ENCODE results near the gene LINC00632.

Gene LINC00632

DNA sequence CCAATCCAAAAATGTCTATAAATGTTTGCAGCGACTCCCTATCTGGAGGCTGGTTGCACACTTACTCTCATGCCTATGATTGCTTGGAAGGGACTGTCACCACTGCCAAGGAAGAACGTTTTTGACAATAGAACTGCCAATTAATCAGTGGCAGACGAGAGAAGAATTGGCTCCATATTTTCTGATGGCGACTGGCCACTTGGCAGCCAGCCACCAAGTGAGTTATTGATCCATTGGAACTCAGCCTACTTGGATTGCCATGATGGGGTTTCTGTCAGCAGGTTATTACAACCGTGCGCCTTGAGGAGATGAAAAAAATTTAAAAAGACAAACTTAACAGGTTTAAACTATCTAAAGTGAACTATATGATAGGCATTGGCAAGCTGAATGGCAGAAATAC, 47.4 kb downstream of the LINC00632 start:
- in situ Hi-C loops (cut with HindIII; ENCODE audit: low pct_ligation_motif_present, low pct_unique_long_range_greater_than_20kb, low sequenced_read_pairs), result no loop called here
- DNase-seq, result no peak

DNA sequence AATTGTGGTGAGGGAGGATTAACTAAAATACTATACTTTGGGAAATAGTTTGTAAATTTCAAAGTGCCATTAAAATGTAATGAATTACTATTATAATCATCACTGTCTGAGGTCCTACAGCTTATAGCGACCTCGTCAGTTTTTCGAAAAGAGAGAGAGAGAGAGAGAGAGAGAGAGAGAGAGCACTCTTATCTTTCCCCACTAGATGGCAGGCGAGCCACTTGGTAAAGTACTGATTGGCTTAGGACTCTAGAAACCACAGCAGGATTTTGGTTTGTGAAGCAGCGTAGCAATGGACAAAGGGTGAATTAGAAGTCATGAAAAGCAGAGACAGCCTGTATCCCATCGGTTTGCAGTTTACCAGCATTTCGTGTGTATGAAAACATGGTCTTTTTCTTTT, 52.5 kb downstream of the LINC00632 start:
- in situ Hi-C loops (cut with HindIII; ENCODE audit: low pct_ligation_motif_present, low pct_unique_long_range_greater_than_20kb, low sequenced_read_pairs), result no loop called here
- DNase-seq, result peak; percentile 29

DNA sequence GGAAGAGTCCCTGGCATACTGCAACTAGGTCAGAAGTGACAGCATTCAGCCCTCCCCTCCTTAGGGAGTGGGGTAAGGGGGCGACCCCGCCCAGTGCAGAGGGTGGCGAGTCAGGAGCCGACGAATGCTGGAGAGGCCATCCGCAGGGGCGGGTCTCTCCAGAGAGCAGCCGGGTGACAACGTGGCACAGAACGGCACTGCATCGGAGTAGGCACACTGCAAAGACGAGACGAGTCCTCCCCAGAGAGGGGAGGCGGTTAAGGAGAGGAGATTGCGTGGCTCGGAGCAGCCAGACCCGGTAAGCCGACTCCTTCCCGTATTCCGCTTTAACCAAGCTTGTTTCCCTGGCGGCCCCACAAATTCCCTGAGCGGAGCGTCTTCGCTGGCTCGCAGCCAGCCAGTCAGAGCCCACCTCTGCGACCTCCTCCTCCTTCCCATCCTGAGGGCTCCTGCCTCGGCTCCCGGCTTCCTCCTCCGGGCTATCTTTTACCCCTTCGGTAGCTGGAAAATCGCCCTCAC, 54.9 kb downstream of the LINC00632 start:
- DNase-seq, result no peak
- in situ Hi-C loops (cut with HindIII; ENCODE audit: low pct_ligation_motif_present, low pct_unique_long_range_greater_than_20kb, low sequenced_read_pairs), result no loop called here

DNA sequence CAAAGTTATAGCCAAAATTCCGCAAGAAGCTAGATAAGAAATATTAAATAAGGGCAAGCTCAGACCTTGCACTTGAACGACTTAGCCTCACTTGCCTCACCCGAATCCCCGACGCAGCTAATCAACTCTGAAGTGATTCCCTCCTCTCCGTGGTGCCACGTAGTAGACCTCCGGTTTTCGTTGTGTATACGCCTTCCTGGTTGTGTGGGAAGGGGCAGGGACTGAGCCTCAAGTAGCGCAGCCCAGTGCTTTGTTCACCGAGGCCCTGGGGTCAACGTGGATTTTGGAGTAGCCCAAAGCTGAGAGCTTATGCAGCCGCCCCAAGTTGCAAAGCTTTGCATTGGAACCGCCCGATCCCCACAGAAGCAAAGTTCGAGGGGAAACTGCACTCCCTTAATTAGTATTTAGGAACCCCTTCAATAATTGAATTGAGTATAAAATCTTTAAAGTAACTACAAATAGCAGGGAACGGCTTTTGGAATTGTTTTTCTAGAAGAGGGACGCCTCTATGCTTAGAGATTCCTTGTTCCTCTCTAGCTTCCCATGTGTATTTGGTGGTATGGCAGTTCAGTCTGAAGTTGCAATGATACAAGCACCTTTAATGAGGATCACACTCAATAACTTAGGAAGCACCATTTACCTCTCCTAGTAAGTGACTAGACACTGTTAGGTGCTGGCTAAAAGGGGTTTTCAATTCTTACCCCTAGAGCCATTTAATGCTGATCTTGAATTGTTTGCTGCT, 55.7 kb downstream of the LINC00632 start:
- in situ Hi-C loops (cut with HindIII; ENCODE audit: low pct_ligation_motif_present, low pct_unique_long_range_greater_than_20kb, low sequenced_read_pairs), result no loop called here
- no peak for DNase-seq

DNA sequence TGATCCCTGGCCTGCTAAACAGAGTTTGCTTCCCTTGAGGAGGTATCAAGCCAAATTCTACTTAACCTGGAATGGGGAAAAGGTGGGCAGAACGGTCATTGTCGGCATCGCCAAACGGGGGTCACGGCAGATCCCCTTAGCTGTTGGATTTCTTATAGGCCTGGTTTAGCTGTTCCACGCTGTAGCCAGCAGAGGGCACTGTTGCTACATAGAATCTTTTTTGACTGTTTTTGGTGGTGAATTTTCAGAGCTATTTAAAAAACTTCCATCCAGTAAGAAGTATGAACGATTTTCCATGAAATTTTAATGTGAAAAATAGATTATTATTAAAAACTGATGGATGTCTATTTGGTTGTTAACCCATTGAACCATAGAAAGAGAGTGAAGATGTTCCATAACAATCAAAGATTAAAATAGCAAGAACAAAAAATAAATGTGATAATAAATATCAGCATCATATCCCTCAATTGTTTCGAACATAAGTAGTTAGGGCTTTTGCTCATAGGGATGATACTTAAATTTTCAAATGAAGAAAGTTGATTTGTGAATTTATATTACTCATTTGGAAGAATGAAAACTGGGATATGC, 56.6 kb downstream of the LINC00632 start:
- peak; percentile 24 for DNase-seq

DNA sequence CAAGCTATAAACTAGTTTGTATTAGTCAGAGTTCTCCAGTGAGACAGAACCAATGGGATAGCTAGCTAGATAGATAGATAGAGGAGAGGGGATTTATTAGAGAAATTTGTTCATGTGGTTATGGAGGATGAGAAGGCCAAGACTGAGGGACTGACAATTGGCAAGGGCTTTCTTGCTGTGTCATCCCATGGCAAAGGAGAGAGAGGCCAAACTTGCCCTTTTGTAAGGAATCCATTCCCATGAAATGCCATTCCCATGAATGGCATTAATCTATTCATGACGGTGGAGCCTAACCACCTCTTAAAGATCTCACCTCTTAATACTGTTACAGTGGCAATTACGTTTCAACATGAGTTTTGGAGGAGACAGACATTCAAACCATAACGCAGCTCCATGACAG, 58.1 kb downstream of the LINC00632 start:
- no peak for DNase-seq
- in situ Hi-C loops (cut with HindIII; ENCODE audit: low pct_ligation_motif_present, low pct_unique_long_range_greater_than_20kb, low sequenced_read_pairs), result no loop called here

More for the DNA sequence above, 56.6 kb downstream of the LINC00632 start:
- in situ Hi-C loops (cut with HindIII; ENCODE audit: low pct_ligation_motif_present, low pct_unique_long_range_greater_than_20kb, low sequenced_read_pairs), result no loop called here

DNA sequence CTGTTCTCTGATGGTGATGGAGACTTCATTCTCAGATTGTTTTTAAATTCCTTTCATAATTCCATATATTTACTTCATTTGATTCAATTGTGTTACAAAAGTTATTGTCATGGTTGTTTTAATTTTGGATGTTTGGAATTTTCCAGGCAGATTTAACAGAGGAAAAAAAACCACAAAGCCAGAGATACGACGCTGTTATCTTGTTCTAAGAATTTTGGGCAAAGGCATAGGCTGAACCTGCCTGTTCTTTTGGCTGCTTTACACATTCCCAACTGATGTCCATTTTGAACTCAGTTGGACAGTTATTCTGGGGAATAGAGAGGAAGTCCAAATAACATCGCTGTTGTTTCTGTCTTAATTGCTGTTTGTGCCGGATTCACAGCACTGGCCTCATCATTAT, 65.7 kb downstream of the LINC00632 start:
- in situ Hi-C loops (cut with HindIII; ENCODE audit: low pct_ligation_motif_present, low pct_unique_long_range_greater_than_20kb, low sequenced_read_pairs), result no loop called here
- no peak for DNase-seq

DNA sequence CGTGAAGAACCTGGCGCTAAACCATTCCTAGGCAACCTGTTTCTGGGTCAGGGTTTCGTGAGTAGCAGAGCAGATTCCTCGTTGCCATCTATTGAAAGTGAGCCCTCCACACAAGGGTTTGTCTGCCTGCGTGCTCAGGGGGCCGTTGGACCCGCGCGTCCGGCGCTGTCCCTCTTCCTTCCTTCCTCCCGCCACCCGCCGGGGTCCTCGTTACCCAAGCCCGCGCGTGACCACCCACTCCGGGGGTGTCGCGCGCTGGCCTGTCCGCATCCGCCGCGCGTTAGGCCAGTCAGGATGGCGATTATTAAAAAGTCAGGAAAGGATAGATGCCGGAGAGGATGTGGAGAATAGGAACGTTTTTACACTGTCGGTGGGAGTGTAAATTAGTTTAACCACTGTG, 66.8 kb downstream of the LINC00632 start:
- no peak for DNase-seq
- in situ Hi-C loops (cut with HindIII; ENCODE audit: low pct_ligation_motif_present, low pct_unique_long_range_greater_than_20kb, low sequenced_read_pairs), result no loop called here

DNA sequence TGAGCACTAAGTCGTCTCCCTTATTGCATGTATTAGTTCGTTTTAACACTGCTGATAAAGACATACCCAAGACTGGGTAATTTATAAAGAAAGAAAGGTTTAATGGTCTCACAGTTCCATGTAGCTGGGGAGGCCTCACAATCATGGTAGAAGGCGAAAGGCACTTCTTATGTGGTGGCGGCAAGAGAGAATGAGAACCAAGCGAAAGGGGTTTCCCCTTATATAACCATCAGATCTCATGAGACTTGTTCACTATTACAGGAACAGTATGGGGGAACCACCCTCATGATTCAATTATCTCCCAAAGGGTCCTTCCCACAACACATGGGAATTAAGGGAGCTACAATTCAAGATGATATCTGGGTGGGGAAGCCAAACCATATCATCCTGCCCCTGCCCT, 85.1 kb downstream of the LINC00632 start:
- in situ Hi-C loops (cut with HindIII; ENCODE audit: low pct_ligation_motif_present, low pct_unique_long_range_greater_than_20kb, low sequenced_read_pairs), result no loop called here
- DNase-seq, result no peak

DNA sequence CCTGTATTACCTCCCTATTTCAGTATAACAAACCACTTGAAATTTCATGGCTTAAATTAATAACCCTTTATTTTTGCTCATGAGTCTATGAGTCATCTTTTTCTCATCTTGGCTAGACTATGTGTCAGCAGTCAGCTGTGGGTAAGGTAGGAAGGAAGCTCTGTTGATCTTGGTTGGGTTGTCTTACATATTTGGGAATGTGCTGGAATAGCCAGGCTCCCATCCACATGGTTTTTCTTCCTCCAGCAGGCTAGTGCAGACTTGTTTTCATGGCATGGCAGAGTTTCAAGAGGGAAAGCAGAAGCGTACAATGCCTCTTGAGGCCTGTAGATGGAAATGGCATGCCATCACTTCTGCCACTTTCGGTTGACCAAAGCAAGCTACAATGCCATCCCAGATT, 89.7 kb downstream of the LINC00632 start:
- DNase-seq, result no peak
- in situ Hi-C loops (cut with HindIII; ENCODE audit: low pct_ligation_motif_present, low pct_unique_long_range_greater_than_20kb, low sequenced_read_pairs), result no loop called here

DNA sequence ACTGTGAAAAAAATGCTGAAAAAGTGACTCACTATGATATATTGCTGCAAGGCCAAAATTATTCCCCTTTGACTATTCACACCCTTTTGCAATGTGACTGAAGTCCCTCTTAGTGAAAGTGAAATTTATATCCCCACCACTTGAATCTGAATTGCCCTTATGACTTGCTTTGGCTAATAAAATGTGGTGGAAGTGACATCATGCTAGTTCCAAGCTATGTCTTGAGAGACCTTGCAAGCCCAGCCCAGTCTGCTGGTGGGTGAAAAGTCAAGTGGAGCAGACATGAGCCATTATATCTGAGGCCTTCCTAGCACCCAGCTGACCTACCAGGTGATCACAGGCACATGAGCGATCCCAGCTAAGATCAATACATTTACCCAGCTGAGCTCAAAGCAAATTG, 94.7 kb downstream of the LINC00632 start:
- in situ Hi-C loops (cut with HindIII; ENCODE audit: low pct_ligation_motif_present, low pct_unique_long_range_greater_than_20kb, low sequenced_read_pairs), result no loop called here
- DNase-seq, result no peak

DNA sequence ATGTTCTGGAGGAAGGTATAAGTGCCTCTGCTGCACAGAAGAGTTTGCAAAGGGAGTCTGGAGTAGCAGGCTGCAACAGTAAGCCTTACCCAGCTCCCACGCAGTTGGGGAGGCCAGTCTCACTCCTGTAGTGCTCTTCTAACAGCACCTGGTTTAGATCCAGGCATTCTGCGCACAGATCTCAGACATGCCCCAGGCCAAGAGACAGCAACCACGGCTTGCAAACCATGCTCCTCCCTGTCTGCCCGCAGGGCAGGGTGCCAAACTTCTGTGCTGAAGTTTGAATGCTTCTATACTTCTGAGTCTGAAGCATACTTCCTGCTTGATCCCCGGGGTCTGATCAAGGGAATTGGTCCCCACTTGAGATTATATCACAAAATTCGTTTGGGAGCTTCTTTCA, 106.3 kb downstream of the LINC00632 start:
- no peak for DNase-seq
- in situ Hi-C loops (cut with HindIII; ENCODE audit: low pct_ligation_motif_present, low pct_unique_long_range_greater_than_20kb, low sequenced_read_pairs), result no loop called here

DNA sequence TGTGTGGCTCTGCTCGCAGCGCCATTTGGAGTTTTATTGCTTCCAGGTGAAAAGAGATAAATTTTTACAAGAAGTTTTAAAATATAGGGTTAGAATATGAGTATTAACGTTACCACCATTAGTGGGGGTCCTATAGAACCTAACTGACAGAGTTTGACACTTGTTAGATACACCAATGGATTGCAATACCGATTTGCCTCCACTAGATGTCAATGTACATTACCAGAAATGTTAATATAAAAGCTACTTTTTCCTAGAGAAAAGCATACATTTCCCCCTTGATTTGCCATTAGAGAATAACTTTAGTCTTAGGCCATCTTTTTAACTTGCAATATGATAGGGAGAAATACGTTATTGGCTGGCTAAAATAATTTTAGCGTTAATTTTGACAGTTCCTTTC, 108.4 kb downstream of the LINC00632 start:
- DNase-seq, result peak; percentile 16
- in situ Hi-C loops (cut with HindIII; ENCODE audit: low pct_ligation_motif_present, low pct_unique_long_range_greater_than_20kb, low sequenced_read_pairs), result no loop called here

DNA sequence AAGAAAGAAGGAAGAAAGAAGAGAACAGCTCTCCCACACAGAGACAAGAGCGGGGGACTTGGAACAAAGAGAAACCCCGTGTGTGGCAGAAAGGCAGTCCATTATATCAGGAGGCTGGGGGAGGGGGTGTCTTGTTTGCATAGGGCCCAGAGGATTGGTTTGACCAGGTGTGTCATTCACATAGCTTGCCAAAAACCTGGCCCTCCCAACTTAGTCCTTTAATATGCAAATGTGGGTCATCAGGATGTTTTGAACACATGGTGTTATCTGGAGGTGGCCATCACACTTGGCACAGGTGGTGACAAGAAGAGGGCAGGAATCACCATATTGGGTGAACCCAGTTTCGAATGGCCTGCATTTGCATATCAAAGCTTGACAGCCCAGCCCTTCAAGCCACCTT, 111.7 kb downstream of the LINC00632 start:
- in situ Hi-C loops (cut with HindIII; ENCODE audit: low pct_ligation_motif_present, low pct_unique_long_range_greater_than_20kb, low sequenced_read_pairs), result no loop called here
- DNase-seq, result no peak

DNA sequence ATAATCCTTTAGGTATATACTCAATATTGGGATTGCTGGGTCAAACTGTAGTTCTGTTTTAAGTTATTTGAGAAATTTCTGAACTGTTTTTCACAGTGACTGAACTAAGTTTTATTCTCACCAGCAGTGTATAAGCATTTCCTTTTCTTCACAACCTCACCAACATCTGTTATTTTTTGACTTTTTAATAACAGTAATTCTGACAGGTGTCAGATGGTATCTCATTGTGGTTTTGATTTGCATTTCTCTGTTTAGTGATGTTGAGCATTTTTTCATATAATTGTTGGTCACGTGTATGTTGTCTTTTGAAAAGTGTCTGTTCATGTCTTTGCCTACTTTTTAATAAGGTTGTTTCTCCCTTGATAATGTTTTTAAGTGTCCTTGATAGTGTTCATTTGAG, 112.6 kb downstream of the LINC00632 start:
- DNase-seq, result no peak
- in situ Hi-C loops (cut with HindIII; ENCODE audit: low pct_ligation_motif_present, low pct_unique_long_range_greater_than_20kb, low sequenced_read_pairs), result no loop called here

DNA sequence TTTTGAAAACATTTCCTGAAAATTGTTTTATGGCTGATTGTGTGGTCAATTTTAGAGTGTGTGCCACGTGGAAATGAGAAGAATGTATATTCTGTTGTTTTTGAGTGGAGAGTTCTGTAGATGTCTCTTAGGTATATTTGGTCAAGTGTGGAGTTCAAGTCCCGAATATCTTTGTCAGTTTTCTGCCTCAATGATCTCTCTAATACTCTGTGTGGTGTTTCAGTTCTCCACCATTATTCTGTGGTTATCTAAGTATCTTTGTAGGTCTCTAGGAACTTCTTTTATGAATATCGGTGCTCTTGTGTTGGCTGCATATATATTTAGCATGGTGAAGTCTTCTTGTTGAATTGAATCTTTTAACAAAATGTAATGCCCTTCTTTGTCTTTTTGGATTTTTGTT, 113.3 kb downstream of the LINC00632 start:
- in situ Hi-C loops (cut with HindIII; ENCODE audit: low pct_ligation_motif_present, low pct_unique_long_range_greater_than_20kb, low sequenced_read_pairs), result no loop called here
- DNase-seq, result no peak

DNA sequence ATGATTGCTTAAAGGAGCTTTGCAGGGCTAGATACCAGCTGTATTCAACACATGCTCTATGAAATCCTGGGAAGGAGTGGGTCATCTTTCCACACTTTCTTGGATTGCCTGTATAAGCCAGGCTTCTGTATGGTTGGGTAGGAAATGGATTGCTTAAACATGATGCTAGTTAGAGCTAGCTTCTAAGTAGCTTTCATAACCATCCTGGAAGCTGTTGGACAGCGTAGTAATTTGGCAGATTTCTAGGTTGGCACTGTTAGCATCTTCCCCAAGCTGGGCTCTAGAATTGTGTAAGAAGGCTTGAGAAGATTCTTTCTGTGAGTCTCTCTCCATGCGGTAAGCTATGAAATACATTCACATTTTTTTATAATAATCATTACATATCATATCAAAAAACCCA, 127.3 kb downstream of the LINC00632 start:
- no peak for DNase-seq
- in situ Hi-C loops (cut with HindIII; ENCODE audit: low pct_ligation_motif_present, low pct_unique_long_range_greater_than_20kb, low sequenced_read_pairs), result no loop called here
